GF-D8 (cell line): ENCODE measurements around the gene MOB2.
"Not testable (repeated sequence)": the region's sequence is repeated elsewhere in the genome, so short reads cannot be mapped to it uniquely, and the experiment has no call there.

Source experiments
- DNase-seq: peaks from one replicate; lab custom pipeline; 2025; lab: John Stamatoyannopoulos, UW

MOB2 gene

GRCh38 chr11:1442807-1443366 is 43.7 kb downstream of the MOB2 start:
- no peak for DNase-seq

GRCh38 chr11:1442163-1442562 is 44.4 kb downstream of the MOB2 start:
- DNase-seq, result no peak

- DNase-seq, result no peak
Observed at GRCh38 chr11:1440496-1440895, 46.1 kb downstream of the MOB2 start.

- no peak for DNase-seq
Observed at GRCh38 chr11:1440066-1440465, 46.5 kb downstream of the MOB2 start.

- no peak for DNase-seq
Observed at GRCh38 chr11:1439341-1439740, 47.2 kb downstream of the MOB2 start.

GRCh38 chr11:1438967-1439330 is 47.6 kb downstream of the MOB2 start:
- DNase-seq, result no peak

- DNase-seq, result no peak
Observed at GRCh38 chr11:1438261-1438966, 48.2 kb downstream of the MOB2 start.

- DNase-seq, result no peak
Observed at GRCh38 chr11:1437500-1437899, 49.1 kb downstream of the MOB2 start.

- DNase-seq, result no peak
Observed at GRCh38 chr11:1436468-1437039, 50.0 kb downstream of the MOB2 start.

- DNase-seq, result no peak
Observed at GRCh38 chr11:1435820-1436467, 50.6 kb downstream of the MOB2 start.

- DNase-seq, result not testable (repeated sequence)
Observed at GRCh38 chr11:1435479-1435819, 51.1 kb downstream of the MOB2 start.

GRCh38 chr11:1433977-1434640 is 52.5 kb downstream of the MOB2 start:
- no peak for DNase-seq

GRCh38 chr11:1433568-1433967 is 53.0 kb downstream of the MOB2 start:
- DNase-seq, result no peak

- DNase-seq, result no peak
Observed at GRCh38 chr11:1428762-1429316, 57.7 kb downstream of the MOB2 start.

- no peak for DNase-seq
Observed at GRCh38 chr11:1425439-1425838, 61.1 kb downstream of the MOB2 start.

- DNase-seq, result no peak
Observed at GRCh38 chr11:1425006-1425405, 61.6 kb downstream of the MOB2 start.

- not testable (repeated sequence) for DNase-seq
Observed at GRCh38 chr11:1423406-1423805, 63.2 kb downstream of the MOB2 start.

- no peak for DNase-seq
Observed at GRCh38 chr11:1422981-1423380, 63.6 kb downstream of the MOB2 start.

- DNase-seq, result no peak
Observed at GRCh38 chr11:1422481-1422880, 64.1 kb downstream of the MOB2 start.

- no peak for DNase-seq
Observed at GRCh38 chr11:1421291-1421690, 65.3 kb downstream of the MOB2 start.

- no peak for DNase-seq
Observed at GRCh38 chr11:1419811-1420210, 66.8 kb downstream of the MOB2 start.
